B cell (primary cell): Measurements from ENCODE around the gene SOX18. TPM values are rescaled to one million over a fixed set of nuclear protein-coding genes. Genes with fewer than 3 reads are reported as not detected.

Experiments
- ATAC-seq: fragments of 200-7000 bp; cut with Tn5 transposase; one replicate; pipeline ENCODE4 v1.10.0; 2021; ENCODE audit warnings: low read depth, mild to moderate bottlenecking, moderate number of reproducible peaks, moderate library complexity
- CTCF ChIA-PET: fragments of 350-600 bp; sonication (Branson Sonifier 250); formaldehyde crosslinking; loops from one replicate; lab custom pipeline; 2021; ENCODE audit warnings: antibody characterized with exemption, inconsistent platforms; lab: Charles Lee
- POLR2A ChIA-PET: fragments of 350-600 bp; sonication (Branson Sonifier 250); formaldehyde crosslinking; loops from one replicate; lab custom pipeline; 2021; ENCODE audit warnings: antibody characterized with exemption; lab: Charles Lee
- DNase-seq: peaks from one replicate; pipeline ENCODE4 v3.0.0; 2013
- H2AFZ ChIP-seq: 2 replicates; pipeline ENCODE4 v1.6.1; 2012; ENCODE audit warnings: mild to moderate bottlenecking, low read depth, low read length; ENCODE audit not compliant: insufficient read depth, poor library complexity, severe bottlenecking
- H3K27ac ChIP-seq, 2 donors: 1 replicate in 1 of 2; 2 replicates in 1 of 2; pipeline ENCODE4 v1.5.1; 2012 to 2013; ENCODE audit warnings: low read length in 2 of 2, mild to moderate bottlenecking in 2 of 2, moderate library complexity in 1 of 2
- H3K27me3 ChIP-seq, 4 experiments: fragments of 200-600 bp in 1 of 4; sonication (generic) in 1 of 4; replicated peaks in 1 of 4; 1 replicate in 2 of 4; 2 replicates in 2 of 4; pipeline versions ENCODE4 v1.6.1 to v1.7.0; 2013 to 2016; ENCODE audit warnings: low read length in 3 of 4, mild to moderate bottlenecking in 2 of 4, mixed read lengths in 1 of 4, moderate library complexity in 1 of 4; ENCODE audit not compliant: insufficient read depth in 4 of 4, control insufficient read depth in 3 of 4; ENCODE audit errors: control extremely low read depth in 1 of 4
- H3K36me3 ChIP-seq, 2 experiments: replicated peaks in 1 of 2; 1 replicate in 1 of 2; 2 replicates in 1 of 2; pipeline versions ENCODE4 v1.6.1 to v1.7.1; 2013; ENCODE audit warnings: low read length in 1 of 2; ENCODE audit not compliant: insufficient read depth in 2 of 2, control insufficient read depth in 1 of 2; ENCODE audit errors: control extremely low read depth in 1 of 2, extremely low read depth in 1 of 2
- H3K4me1 ChIP-seq, 2 donors: fragments of 200-600 bp in 1 of 2; sonication (generic) in 1 of 2; 1 replicate in 1 of 2; 2 replicates in 1 of 2; pipeline versions ENCODE4 v1.5.1 to v1.6.1; 2013 to 2017; ENCODE audit warnings: low read length in 2 of 2; ENCODE audit not compliant: control insufficient read depth in 2 of 2, insufficient read depth in 2 of 2
- H3K4me2 ChIP-seq: replicated peaks from 2 replicates; pipeline ENCODE3; 2012; ENCODE audit warnings: mild to moderate bottlenecking, low read depth, low read length; ENCODE audit not compliant: poor library complexity, severe bottlenecking
- H3K4me3 ChIP-seq, 5 experiments: fragments of 200-600 bp in 1 of 5; sonication (generic) in 1 of 5; 1 replicate in 3 of 5; 2 replicates in 2 of 5; pipeline versions ENCODE4 v1.5.1 to v1.7.0; 2011 to 2016; ENCODE audit warnings: low read length in 4 of 5, mild to moderate bottlenecking in 4 of 5, low read depth in 2 of 5, control low read depth in 1 of 5, moderate library complexity in 1 of 5; ENCODE audit not compliant: insufficient read depth in 1 of 5; ENCODE audit errors: control extremely low read depth in 1 of 5, extremely low read depth in 1 of 5
- H3K79me2 ChIP-seq: fragments of 200-600 bp; sonication (generic); one replicate; pipeline ENCODE4 v1.6.0; 2016; ENCODE audit warnings: low read length; ENCODE audit not compliant: control insufficient read depth, insufficient read depth
- H3K9ac ChIP-seq: fragments of 200-600 bp; sonication (generic); 2 replicates; pipeline ENCODE4 v1.6.1; 2017; ENCODE audit warnings: mild to moderate bottlenecking, low read length, moderate library complexity
- H3K9me3 ChIP-seq, 3 donors: one replicate each; pipeline versions ENCODE4 v1.6.1 to v1.7.1; 2013; ENCODE audit warnings: low read length in 2 of 3; ENCODE audit not compliant: control insufficient read depth in 2 of 3, insufficient read depth in 1 of 3; ENCODE audit errors: control extremely low read depth in 1 of 3
- H4K20me1 ChIP-seq: 2 replicates; pipeline ENCODE4 v1.6.0; 2012; ENCODE audit warnings: mild to moderate bottlenecking, low read length; ENCODE audit not compliant: insufficient read depth, control insufficient read depth, poor library complexity, severe bottlenecking
- H3K27ac Mint-ChIP-seq: one replicate; pipeline ENCODE4 v1.8.0; 2021; ENCODE audit warnings: mixed read lengths
- H3K27me3 Mint-ChIP-seq: one replicate; pipeline ENCODE4 v1.8.0; 2021; ENCODE audit warnings: mixed read lengths
- H3K4me1 Mint-ChIP-seq: one replicate; pipeline ENCODE4 v1.8.0; 2021; ENCODE audit warnings: mixed read lengths
- H3K4me3 Mint-ChIP-seq: one replicate; pipeline ENCODE4 v1.8.0; 2021; ENCODE audit warnings: mixed read lengths
- H3K9me3 Mint-ChIP-seq: one replicate; pipeline ENCODE4 v1.8.0; 2022; ENCODE audit warnings: mixed read lengths; ENCODE audit not compliant: insufficient read depth
- CTCF ChIP-seq: fragments of 200-600 bp; IDR thresholded peaks from one replicate; pipeline ENCODE4 v1.8.0; 2022; ENCODE audit warnings: antibody characterized with exemption, mild to moderate bottlenecking
- EZH2 ChIP-seq: IDR thresholded peaks from 2 replicates; pipeline ENCODE4 v1.6.1; 2012; ENCODE audit warnings: borderline replicate concordance, low read depth, mild to moderate bottlenecking, moderate library complexity, low read length; ENCODE audit not compliant: insufficient read depth, poor library complexity, severe bottlenecking
- WGBS: methylation state at CpG from one replicate; pipeline ENCODE4 v1.1.5; 2013; ENCODE audit warnings: missing lambda C conversion rate; ENCODE audit not compliant: insufficient coverage; 5-methylcytosine and 5-hydroxymethylcytosine counted together
- intact Hi-C: fragments of 100-400 bp; cut with micrococcal nuclease; formaldehyde crosslinking; loops from one replicate; pipeline ENCODE4 v1.10.0; 2022
- polyA minus RNA-seq: library from RNA; depleted of rRNA, polyadenylated mRNA; stranded (reverse); fragments of >200 nt; gene quantifications from 2 replicates; pipeline ENCODE4 v1.2.3, GENCODE V29; 2012
- polyA plus RNA-seq: library from polyadenylated mRNA; depleted of rRNA; stranded (reverse); fragments of >200 nt; gene quantifications from 2 replicates; pipeline ENCODE4 v1.2.3, GENCODE V29; 2012
- total RNA-seq, 2 donors: library from RNA; stranded (reverse); fragments of 120-200 nt in 1 of 2; gene quantifications; 1 replicate in 1 of 2; 2 replicates in 1 of 2; pipeline versions ENCODE4 v1.2.3 to v1.2.4, GENCODE V29; 2013 to 2022

The SOX18 gene
- not detected in 2 replicates for total RNA-seq
- 0.05 TPM for total RNA-seq (2013)
- polyA plus RNA-seq = not detected in 2 replicates
- not detected in 2 replicates for polyA minus RNA-seq

DNA sequence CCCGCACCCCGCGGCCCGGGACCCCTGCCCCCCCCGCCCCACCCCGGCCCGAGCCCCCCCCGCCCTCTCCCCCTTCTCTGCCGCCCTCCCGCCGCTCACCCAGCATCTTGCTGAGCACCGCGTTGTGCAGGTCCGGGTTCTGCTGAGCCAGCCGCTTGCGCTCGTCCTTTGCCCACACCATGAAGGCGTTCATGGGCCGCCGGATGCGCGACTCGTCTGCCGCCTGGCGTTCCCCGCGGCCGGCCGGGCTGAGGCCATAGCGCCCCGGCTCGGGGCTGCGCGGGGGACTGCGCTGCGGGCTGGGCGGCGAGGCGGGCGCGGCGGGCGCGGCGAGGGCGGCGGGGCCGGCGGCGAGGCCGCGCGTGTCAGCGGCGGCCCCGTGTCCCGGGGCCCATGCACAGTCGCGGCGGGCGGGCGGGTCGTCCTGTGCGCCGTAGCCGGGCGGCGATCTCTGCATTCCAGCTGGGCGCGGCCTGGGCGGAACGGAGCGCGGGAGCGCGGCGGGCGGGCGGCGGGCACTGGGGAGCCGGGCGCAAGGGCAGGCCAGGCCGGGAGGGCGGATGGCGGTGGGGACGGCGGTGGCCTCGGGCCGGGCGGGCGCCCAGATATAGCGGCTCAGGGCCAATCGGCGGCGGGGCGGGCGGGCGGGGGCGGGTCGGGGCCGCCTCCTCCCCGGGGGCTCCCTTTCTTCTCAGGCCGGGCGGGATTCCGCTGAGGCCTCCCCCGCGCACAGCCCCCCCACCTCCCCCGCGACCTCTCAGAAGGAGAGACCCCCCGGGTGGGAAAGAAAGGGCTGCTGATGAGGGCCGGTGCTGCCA, at the start of gene SOX18:
SOX18 (minus strand) TSS at position 580 of the 818 bp plus-strand sequence; CDS start at position 457, 123 bp downstream.
- H3K4me3 ChIP-seq = no peak within 1 kb of the TSS
- no peaks in the 10 kb centered on the region for H3K79me2 ChIP-seq
- H3K4me1 Mint-ChIP-seq = peaks cover 8% of the 10 kb centered on the region
- ChIA-PET POLR2A (no interaction called here), CTCF (interaction anchor here (1.0 kb wide), 1 partner anchor 11 kb away, joined by 3 read pairs; no protein-coding TSS in a partner anchor)
- H3K4me1 ChIP-seq = peaks cover 9 to 11% of the 10 kb centered on the region in 2 donors
- ATAC-seq = no peak
- H2AFZ ChIP-seq = no peak within 1 kb of the TSS
- H3K4me3 Mint-ChIP-seq = peak within 1 kb of the TSS; percentile 55
- no peak for TF ChIP-seq EZH2
- TF ChIP-seq CTCF = no peak
- H3K27ac ChIP-seq = no peak within 1 kb of the TSS
- H3K27me3 ChIP-seq = peaks cover 0 to 66% (median 28%) of the 10 kb centered on the region in 4 experiments
- H3K36me3 ChIP-seq = no peaks in the 10 kb centered on the region
- no peak within 1 kb of the TSS for H3K27ac Mint-ChIP-seq
- no peaks in the 10 kb centered on the region for H4K20me1 ChIP-seq
- H3K27me3 Mint-ChIP-seq = peaks cover 41% of the 10 kb centered on the region
- H3K4me2 ChIP-seq = peak within 1 kb of the TSS; percentile 58
- no peak for DNase-seq
- intact Hi-C loops = no loop called here
- no peaks in the 10 kb centered on the region for H3K9me3 Mint-ChIP-seq
- peaks cover 0 to 10% (median 0%) of the 10 kb centered on the region in 3 donors for H3K9me3 ChIP-seq
- peak within 1 kb of the TSS; percentile 15 for H3K9ac ChIP-seq
- 1% methylated on average over 85 of the region's 111 CpGs for WGBS
